GM06990 (cell line): ENCODE data around the gene OR6P1.

ENCODE experiments used
- DNase-seq: peaks from one replicate; pipeline ENCODE4 v3.0.0-alpha.2; 2011; ENCODE audit not compliant: insufficient read length; ENCODE audit errors: extremely low read depth
- H3K27me3 ChIP-seq: replicated peaks from 2 replicates; pipeline ENCODE4 v1.6.0; 2011; ENCODE audit warnings: low read length; ENCODE audit not compliant: control insufficient read depth, insufficient read depth
- H3K36me3 ChIP-seq: 2 replicates; pipeline ENCODE4 v1.5.1; 2011; ENCODE audit warnings: low read length; ENCODE audit not compliant: control insufficient read depth, insufficient read depth
- H3K4me3 ChIP-seq: replicated peaks from 2 replicates; pipeline ENCODE4 v1.5.1; 2011; ENCODE audit warnings: low read depth, mild to moderate bottlenecking, control low read depth, low read length
- TF ChIP-seq, protein P1 (sequence below): IDR thresholded peaks from 2 replicates; pipeline ENCODE4 v1.5.1; 2011; ENCODE audit warnings: low read length, control low read depth, mild to moderate bottlenecking, inconsistent platforms; ENCODE audit not compliant: insufficient read depth, poor library complexity, severe bottlenecking

Gene OR6P1

DNA sequence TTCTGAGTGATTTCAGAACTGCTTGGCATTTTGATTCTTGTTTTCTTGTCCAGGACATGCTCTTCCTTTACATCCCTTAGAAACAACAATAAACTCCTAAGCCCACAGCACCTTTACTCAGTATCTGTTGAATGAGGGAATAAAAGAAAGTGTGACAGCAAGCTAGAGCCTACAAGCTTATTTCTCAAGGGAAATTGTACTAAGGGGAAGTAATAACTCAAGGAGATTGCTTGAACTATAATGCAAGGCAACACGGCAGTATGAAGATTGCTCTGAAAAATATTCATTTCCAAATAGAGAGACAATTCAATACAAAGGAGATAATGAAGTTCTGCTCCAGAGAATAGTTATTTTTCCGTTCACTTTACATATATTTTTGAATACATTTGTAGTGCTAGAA lies 6.5 kb downstream of the OR6P1 start:
- TF ChIP-seq, protein P1, sequence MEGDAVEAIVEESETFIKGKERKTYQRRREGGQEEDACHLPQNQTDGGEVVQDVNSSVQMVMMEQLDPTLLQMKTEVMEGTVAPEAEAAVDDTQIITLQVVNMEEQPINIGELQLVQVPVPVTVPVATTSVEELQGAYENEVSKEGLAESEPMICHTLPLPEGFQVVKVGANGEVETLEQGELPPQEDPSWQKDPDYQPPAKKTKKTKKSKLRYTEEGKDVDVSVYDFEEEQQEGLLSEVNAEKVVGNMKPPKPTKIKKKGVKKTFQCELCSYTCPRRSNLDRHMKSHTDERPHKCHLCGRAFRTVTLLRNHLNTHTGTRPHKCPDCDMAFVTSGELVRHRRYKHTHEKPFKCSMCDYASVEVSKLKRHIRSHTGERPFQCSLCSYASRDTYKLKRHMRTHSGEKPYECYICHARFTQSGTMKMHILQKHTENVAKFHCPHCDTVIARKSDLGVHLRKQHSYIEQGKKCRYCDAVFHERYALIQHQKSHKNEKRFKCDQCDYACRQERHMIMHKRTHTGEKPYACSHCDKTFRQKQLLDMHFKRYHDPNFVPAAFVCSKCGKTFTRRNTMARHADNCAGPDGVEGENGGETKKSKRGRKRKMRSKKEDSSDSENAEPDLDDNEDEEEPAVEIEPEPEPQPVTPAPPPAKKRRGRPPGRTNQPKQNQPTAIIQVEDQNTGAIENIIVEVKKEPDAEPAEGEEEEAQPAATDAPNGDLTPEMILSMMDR = no peak
- H3K4me3 ChIP-seq = no peak overlapping the region
- H3K36me3 ChIP-seq = no peaks in the 10 kb centered on the region
- H3K27me3 ChIP-seq = no peaks in the 10 kb centered on the region
- DNase-seq = no peak

DNA sequence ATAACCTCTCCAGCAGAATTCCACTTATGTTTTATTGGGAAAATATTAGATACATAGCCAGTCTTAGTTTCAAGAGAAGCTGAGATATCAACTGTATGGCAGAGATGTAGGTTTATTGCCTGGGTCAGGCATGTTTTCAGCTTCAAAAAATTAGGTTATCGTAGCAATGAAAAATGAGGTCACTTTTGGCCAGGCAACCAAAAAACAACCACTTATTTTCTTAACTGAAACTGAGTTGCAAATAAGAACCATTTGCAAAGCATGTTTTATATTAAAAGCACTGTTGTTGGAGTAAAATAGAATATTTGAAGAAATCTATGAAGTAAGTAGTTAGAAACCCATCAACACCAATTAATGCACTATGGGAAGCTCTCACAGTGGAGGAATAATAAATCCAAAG lies 10.7 kb downstream of the OR6P1 start:
- Histone ChIP-seq H3K27me3 (no peaks in the 10 kb centered on the region), H3K36me3 (no peaks in the 10 kb centered on the region), H3K4me3 (no peak overlapping the region)
- TF ChIP-seq, protein P1 = no peak
- DNase-seq = no peak

DNA sequence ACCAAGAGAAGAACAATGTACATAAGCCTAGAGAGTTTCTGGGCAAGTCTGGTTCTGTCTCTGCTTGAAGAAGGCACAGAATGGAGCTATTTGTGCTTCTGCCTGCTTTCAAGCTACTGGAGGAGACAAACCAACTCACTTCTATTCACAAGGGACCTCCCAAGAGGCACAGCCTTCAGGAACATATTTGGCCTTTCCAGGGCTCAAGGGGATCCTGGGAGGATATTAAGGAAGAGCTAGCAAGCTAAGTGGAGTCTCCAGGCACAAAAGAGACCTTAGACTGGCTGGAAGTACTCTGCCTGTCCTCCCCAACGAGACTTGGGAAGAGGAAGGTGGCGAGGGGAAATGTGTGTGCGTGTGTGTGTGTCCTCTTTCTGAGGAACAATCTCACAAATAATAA lies 16.0 kb downstream of the OR6P1 start, which contains the start of gene OR6Y1:
Gene OR6Y1, minus strand, starts transcription at position 54 of the 400 bp plus-strand sequence. CDS start 6,300 bp downstream, outside the sequence.
- Histone ChIP-seq H3K27me3 (no peaks in the 10 kb centered on the region), H3K36me3 (no peaks in the 10 kb centered on the region), H3K4me3 (no peak within 1 kb of the TSS)
- DNase-seq = no peak
- TF ChIP-seq, protein P1 = no peak

DNA sequence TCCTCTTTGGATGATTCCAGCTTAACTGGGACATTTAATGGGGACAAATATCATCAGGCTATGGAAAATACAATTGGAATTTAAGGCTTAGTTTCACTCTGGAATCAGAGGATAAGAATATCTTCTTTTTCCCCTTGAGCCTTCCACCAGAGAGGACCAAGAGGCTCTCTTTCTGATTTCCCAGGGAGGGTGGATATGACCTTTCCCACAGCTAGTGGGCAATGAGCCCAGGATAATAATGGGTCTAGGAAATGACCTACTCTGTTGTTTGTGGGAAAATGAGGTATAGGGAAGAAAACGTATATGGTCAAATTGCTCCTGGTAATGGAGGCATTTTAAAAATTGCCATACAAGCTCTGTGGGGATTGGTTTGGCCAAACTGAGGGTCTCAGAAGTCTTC lies 18.1 kb downstream of the OR6P1 start:
- DNase-seq = no peak
- Histone ChIP-seq H3K27me3 (no peaks in the 10 kb centered on the region), H3K4me3 (no peak overlapping the region), H3K36me3 (no peaks in the 10 kb centered on the region)
- TF ChIP-seq, protein P1 = no peak

DNA sequence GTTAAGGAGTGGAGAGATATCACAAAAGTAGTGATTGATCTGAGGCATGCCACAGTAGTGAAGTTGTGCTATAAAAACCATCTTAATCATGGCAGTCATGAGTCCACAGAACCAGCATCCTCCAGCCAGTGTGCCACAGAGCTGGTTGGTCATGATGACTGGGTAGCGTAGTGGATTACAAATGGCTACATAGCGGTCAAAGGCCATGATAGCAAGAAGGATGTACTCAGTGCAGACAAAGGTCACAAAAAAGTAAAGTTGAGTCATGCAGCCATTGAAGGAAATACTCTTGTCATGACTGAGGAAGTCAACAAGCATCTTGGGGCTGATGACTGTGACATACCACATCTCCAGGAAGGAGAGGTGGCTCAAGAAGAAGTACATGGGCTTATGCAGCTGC lies 22.8 kb downstream of the OR6P1 start:
- H3K36me3 ChIP-seq = no peaks in the 10 kb centered on the region
- DNase-seq = no peak
- H3K27me3 ChIP-seq = no peaks in the 10 kb centered on the region
- H3K4me3 ChIP-seq = no peak overlapping the region
- TF ChIP-seq, protein P1 = no peak

DNA sequence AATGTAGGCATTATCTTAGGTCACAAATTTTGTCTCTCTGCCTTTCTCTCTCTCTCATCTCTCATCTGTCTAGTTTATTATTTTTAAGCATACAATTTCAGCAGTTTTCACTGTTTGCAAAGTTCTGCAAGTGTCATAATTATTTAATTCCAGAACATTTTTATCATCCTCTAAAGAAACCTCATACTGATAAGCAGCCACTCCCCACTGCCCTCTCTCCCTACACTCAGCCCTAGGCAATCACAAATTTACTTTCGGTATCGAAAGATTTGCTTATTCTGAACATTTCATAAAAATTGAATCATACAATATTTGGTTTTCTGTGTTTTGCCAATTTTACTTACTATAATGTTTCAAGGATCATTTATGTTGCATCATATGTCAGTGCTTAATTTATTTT lies 32.8 kb downstream of the OR6P1 start:
- no peak overlapping the region for H3K4me3 ChIP-seq
- TF ChIP-seq, protein P1 = no peak
- no peaks in the 10 kb centered on the region for H3K36me3 ChIP-seq
- DNase-seq = no peak
- H3K27me3 ChIP-seq = no peaks in the 10 kb centered on the region
